Measurements from ENCODE around the gene WDFY2. TPM values are rescaled to one million over a fixed set of nuclear protein-coding genes. Genes with fewer than 3 reads are reported as not detected.

Gene WDFY2
- total RNA-seq, 1 experiment from 2014 or later = 26.4 TPM

- Histone ChIP-seq H2AFZ (ENCODE audit: low read length) (no peak overlapping the region), H3K4me2 (ENCODE audit: insufficient read depth, insufficient read length, low read length) (no peak overlapping the region), H3K79me1 (ENCODE audit: insufficient read depth, low read depth, low read length, poor library complexity, severe bottlenecking) (no peaks in the 10 kb centered on the region), H3T11ph (ENCODE audit: low read length) (no peak overlapping the region), H3K27ac (ENCODE audit: insufficient read length, low read depth, low read length) (no peak overlapping the region), H3K23me2 (ENCODE audit: insufficient read length, low read depth, low read length, poor library complexity, severe bottlenecking) (no peaks in the 10 kb centered on the region), H3K79me2 (ENCODE audit: insufficient read depth, low read length) (no peaks in the 10 kb centered on the region; the same call in 1 of the 2 replicates), H2BK120ac (ENCODE audit: low read depth, low read length, poor library complexity, severe bottlenecking) (no peak overlapping the region), H2BK15ac (ENCODE audit: low read depth, low read length) (no peak overlapping the region), H4K20me1 (ENCODE audit: control insufficient read depth, insufficient read depth, insufficient read length) (peaks cover 3% of the 10 kb centered on the region), H3K4me1 (ENCODE audit: insufficient read depth, low read length) (no peaks in the 10 kb centered on the region), H2BK20ac (ENCODE audit: low read depth, low read length, poor library complexity, severe bottlenecking) (no peak overlapping the region), H3K14ac (ENCODE audit: insufficient read depth, low read length) (no peak overlapping the region), H3K27me3 (ENCODE audit: insufficient read depth, low read length) (no peaks in the 10 kb centered on the region), H2AK5ac (ENCODE audit: insufficient read length, low read length) (no peak overlapping the region), H4K91ac (ENCODE audit: insufficient read length, low read depth, low read length) (no peak overlapping the region), H2BK12ac (ENCODE audit: insufficient read length, low read depth, low read length) (no peak overlapping the region), H3K56ac (ENCODE audit: insufficient read length, low read depth, low read length) (no peak overlapping the region), H3K18ac (ENCODE audit: insufficient read length, low read depth, low read length) (no peak overlapping the region), H3K23ac (ENCODE audit: insufficient read length, low read depth, low read length) (no peak overlapping the region), H3K9ac (ENCODE audit: extremely low read depth, insufficient read length, low read length) (no peak overlapping the region), H3K4ac (ENCODE audit: low read depth, low read length) (no peak overlapping the region), H4K5ac (ENCODE audit: insufficient read length, low read depth, low read length) (no peak overlapping the region), H3K9me3 (ENCODE audit: control insufficient read depth, low read depth, low read length) (no peaks in the 10 kb centered on the region), H4K8ac (replicated peaks; ENCODE audit: insufficient read length, low read depth, low read length) (no peak overlapping the region), H2BK5ac (ENCODE audit: insufficient read length, low read length) (no peak overlapping the region)
- Mint-ChIP-seq H3K9me3 (no peaks in the 10 kb centered on the region), H3K27me3 (ENCODE audit: low read depth) (no peaks in the 10 kb centered on the region), H3K4me3 (no peak overlapping the region), H3K27ac (no peak overlapping the region), H3K4me1 (peaks cover 6 to 7% of the 10 kb centered on the region in 2 experiments), H3K36me3 (ENCODE audit: insufficient read depth in 1 of 3, low read depth in 3 of 3) (peaks cover 4 to 13% (median 12%) of the 10 kb centered on the region in 3 experiments; a peak in 6 of 7 replicates)
- no peak for TF ChIP-seq CTCF (conservative IDR thresholded peaks at IDR 0.05)
- no peak for DNase-seq
- no CpG with 5 or more reads among the region's 11 CpGs for WGBS (ENCODE audit: extremely low coverage, insufficient read length, low lambda C conversion rate)
Measured at GRCh38 chr13:51729866-51730553, 145.7 kb downstream of the WDFY2 start.
